Adrenal gland (tissue), 5 donors: ENCODE results near the gene LCN12.

Experiments used
- POLR2A ChIP-seq, 2 donors: fragments of 450-650 bp; IDR thresholded peaks; one replicate each; pipeline ENCODE4 v1.6.1; 2017; ENCODE audit warnings: antibody characterized with exemption in 2 of 2, mild to moderate bottlenecking in 2 of 2, moderate library complexity in 1 of 2
- TF ChIP-seq, protein P1 (sequence below), 6 experiments: fragments of 450-650 bp in 4 of 6; fragments of 200-600 bp in 2 of 6; sonication (generic) in 1 of 6; IDR thresholded peaks; 1 replicate in 5 of 6; 2 replicates in 1 of 6; pipeline versions ENCODE4 v1.5.1 to v1.8.0; 2016 to 2021; ENCODE audit warnings: antibody characterized with exemption in 6 of 6, mild to moderate bottlenecking in 2 of 6, moderate library complexity in 1 of 6
- donor health status: DM: no; HTN: no; CAD: no.

GRCh38 chr9:136928591-136928990 is 23.5 kb upstream of the LCN12 start:
- TF ChIP-seq, protein P1, sequence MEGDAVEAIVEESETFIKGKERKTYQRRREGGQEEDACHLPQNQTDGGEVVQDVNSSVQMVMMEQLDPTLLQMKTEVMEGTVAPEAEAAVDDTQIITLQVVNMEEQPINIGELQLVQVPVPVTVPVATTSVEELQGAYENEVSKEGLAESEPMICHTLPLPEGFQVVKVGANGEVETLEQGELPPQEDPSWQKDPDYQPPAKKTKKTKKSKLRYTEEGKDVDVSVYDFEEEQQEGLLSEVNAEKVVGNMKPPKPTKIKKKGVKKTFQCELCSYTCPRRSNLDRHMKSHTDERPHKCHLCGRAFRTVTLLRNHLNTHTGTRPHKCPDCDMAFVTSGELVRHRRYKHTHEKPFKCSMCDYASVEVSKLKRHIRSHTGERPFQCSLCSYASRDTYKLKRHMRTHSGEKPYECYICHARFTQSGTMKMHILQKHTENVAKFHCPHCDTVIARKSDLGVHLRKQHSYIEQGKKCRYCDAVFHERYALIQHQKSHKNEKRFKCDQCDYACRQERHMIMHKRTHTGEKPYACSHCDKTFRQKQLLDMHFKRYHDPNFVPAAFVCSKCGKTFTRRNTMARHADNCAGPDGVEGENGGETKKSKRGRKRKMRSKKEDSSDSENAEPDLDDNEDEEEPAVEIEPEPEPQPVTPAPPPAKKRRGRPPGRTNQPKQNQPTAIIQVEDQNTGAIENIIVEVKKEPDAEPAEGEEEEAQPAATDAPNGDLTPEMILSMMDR (IDR thresholded peaks at IDR 0.05) = no peak
- no peak for TF ChIP-seq POLR2A (IDR thresholded peaks at IDR 0.05)
